Mesenchymal stem cell (in vitro differentiated cells and primary cell): ENCODE measurements around the gene CYFIP1.

Experiments used
- DNase-seq: peaks from one replicate; pipeline ENCODE4 v3.0.0-alpha.2; 2013
- H2AFZ ChIP-seq: one replicate; pipeline ENCODE4 v1.6.1; 2013; ENCODE audit warnings: low read depth, mild to moderate bottlenecking, control low read depth, inconsistent platforms, low read length, moderate library complexity
- H2AK5ac ChIP-seq: 2 replicates; pipeline ENCODE4 v1.6.1; 2013; ENCODE audit warnings: low read length, moderate library complexity, mild to moderate bottlenecking, inconsistent platforms; ENCODE audit not compliant: severe bottlenecking
- H2BK120ac ChIP-seq: one replicate; pipeline ENCODE4 v1.6.1; 2013; ENCODE audit warnings: low read depth, mild to moderate bottlenecking, inconsistent platforms, low read length, moderate library complexity
- H2BK12ac ChIP-seq, 2 experiments: one replicate each; pipeline ENCODE4 v1.6.1; 2013; ENCODE audit warnings: inconsistent platforms in 2 of 2, low read length in 2 of 2, mild to moderate bottlenecking in 2 of 2, moderate library complexity in 2 of 2, control low read depth in 1 of 2
- H2BK15ac ChIP-seq: one replicate; pipeline ENCODE4 v1.6.1; 2013; ENCODE audit warnings: mild to moderate bottlenecking, low read depth, inconsistent platforms; ENCODE audit not compliant: poor library complexity, severe bottlenecking
- H2BK5ac ChIP-seq: 2 replicates; pipeline ENCODE4 v1.6.1; 2013; ENCODE audit warnings: low read depth, mild to moderate bottlenecking, low read length, control low read depth, inconsistent platforms; ENCODE audit not compliant: poor library complexity, severe bottlenecking
- H3K14ac ChIP-seq, 2 experiments: one replicate each; pipeline ENCODE4 v1.6.1; 2013; ENCODE audit warnings: inconsistent platforms in 2 of 2, low read length in 2 of 2, control low read depth in 1 of 2, mild to moderate bottlenecking in 1 of 2, moderate library complexity in 1 of 2
- H3K18ac ChIP-seq, 2 experiments: one replicate each; pipeline ENCODE4 v1.6.1; 2013; ENCODE audit warnings: inconsistent platforms in 2 of 2, low read length in 2 of 2, control low read depth in 1 of 2, low read depth in 1 of 2, mild to moderate bottlenecking in 1 of 2
- H3K23ac ChIP-seq, 2 experiments: one replicate each; pipeline ENCODE4 v1.6.1; 2013; ENCODE audit warnings: inconsistent platforms in 2 of 2, low read length in 2 of 2, mild to moderate bottlenecking in 2 of 2, moderate library complexity in 2 of 2, control low read depth in 1 of 2
- H3K27ac ChIP-seq: 2 replicates; pipeline ENCODE4 v1.5.1; 2013; ENCODE audit warnings: mild to moderate bottlenecking, moderate library complexity, low read length, control low read depth, inconsistent platforms; ENCODE audit not compliant: poor library complexity, severe bottlenecking
- H3K27me3 ChIP-seq, 2 experiments: 2 replicates each; pipeline versions ENCODE4 v1.6.1 to v1.7.0; 2013; ENCODE audit warnings: low read length in 2 of 2, mild to moderate bottlenecking in 2 of 2, moderate library complexity in 2 of 2, control low read depth in 1 of 2, inconsistent platforms in 1 of 2; ENCODE audit not compliant: control insufficient read depth in 1 of 2, insufficient read depth in 1 of 2
- H3K36me3 ChIP-seq, 2 experiments: 2 replicates each; pipeline versions ENCODE4 v1.6.1 to v1.7.0; 2013; ENCODE audit warnings: low read length in 2 of 2, control low read depth in 1 of 2, inconsistent platforms in 1 of 2, low read depth in 1 of 2, mild to moderate bottlenecking in 1 of 2; ENCODE audit not compliant: insufficient read depth in 2 of 2, control insufficient read depth in 1 of 2
- H3K4ac ChIP-seq, 2 experiments: one replicate each; pipeline ENCODE4 v1.6.1; 2013; ENCODE audit warnings: inconsistent platforms in 2 of 2, low read length in 2 of 2, mild to moderate bottlenecking in 2 of 2, moderate library complexity in 2 of 2, control low read depth in 1 of 2, low read depth in 1 of 2
- H3K4me1 ChIP-seq: 2 replicates; pipeline ENCODE4 v1.6.1; 2013; ENCODE audit warnings: low read depth, low read length, control low read depth; ENCODE audit not compliant: control insufficient read depth, insufficient read depth
- H3K4me2 ChIP-seq: 2 replicates; pipeline ENCODE4 v1.6.1; 2013; ENCODE audit warnings: low read length, mild to moderate bottlenecking, inconsistent platforms; ENCODE audit not compliant: poor library complexity, severe bottlenecking
- H3K4me3 ChIP-seq, 2 experiments: 2 replicates each; pipeline versions ENCODE4 v1.5.1 to v1.7.0; 2013; ENCODE audit warnings: low read length in 2 of 2, mild to moderate bottlenecking in 2 of 2, control low read depth in 1 of 2, low read depth in 1 of 2; ENCODE audit not compliant: insufficient read depth in 1 of 2
- H3K79me1 ChIP-seq: replicated peaks from 2 replicates; pipeline ENCODE4 v1.6.1; 2013; ENCODE audit warnings: mild to moderate bottlenecking, control low read depth, low read length, inconsistent platforms; ENCODE audit not compliant: poor library complexity, severe bottlenecking
- H3K9ac ChIP-seq: 2 replicates; pipeline ENCODE4 v1.7.0; 2013; ENCODE audit warnings: mild to moderate bottlenecking, low read length, moderate library complexity
- H3K9me3 ChIP-seq: 2 replicates; pipeline ENCODE4 v1.7.0; 2013; ENCODE audit warnings: mild to moderate bottlenecking, low read length; ENCODE audit not compliant: control insufficient read depth
- H4K8ac ChIP-seq: one replicate; pipeline ENCODE4 v1.6.1; 2013; ENCODE audit warnings: inconsistent platforms, mild to moderate bottlenecking, low read length, moderate library complexity
- H4K91ac ChIP-seq: one replicate; pipeline ENCODE4 v1.6.1; 2013; ENCODE audit warnings: mild to moderate bottlenecking, low read length, inconsistent platforms
- WGBS: methylation state at CpG from one replicate; pipeline ENCODE4 v1.1.7; 2013; ENCODE audit warnings: mixed read lengths; 5-methylcytosine and 5-hydroxymethylcytosine counted together

Gene CYFIP1

DNA sequence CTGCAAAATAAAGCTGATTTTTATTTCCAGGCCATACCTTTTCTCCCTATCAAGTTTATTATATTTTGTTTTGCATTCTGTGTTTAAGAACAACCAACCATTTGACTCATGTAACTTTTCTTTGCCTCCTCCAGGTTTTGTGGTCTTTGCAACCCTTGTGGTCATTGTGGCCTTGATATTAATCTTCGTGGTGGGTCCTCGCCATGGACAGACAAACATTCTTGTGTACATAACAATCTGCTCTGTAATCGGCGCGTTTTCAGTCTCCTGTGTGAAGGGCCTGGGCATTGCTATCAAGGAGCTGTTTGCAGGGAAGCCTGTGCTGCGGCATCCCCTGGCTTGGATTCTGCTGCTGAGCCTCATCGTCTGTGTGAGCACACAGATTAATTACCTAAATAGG, 114.1 kb downstream of the CYFIP1 start:
- Histone ChIP-seq H2BK5ac (no peak overlapping the region), H3K27me3 (no peaks in the 10 kb centered on the region), H3K4me1 (no peaks in the 10 kb centered on the region), H3K79me1 (peaks cover 28% of the 10 kb centered on the region), H2BK15ac (no peak overlapping the region), H3K18ac (no peak overlapping the region), H2AK5ac (no peak overlapping the region), H3K27ac (no peak overlapping the region), H4K91ac (no peak overlapping the region), H2AFZ (no peak overlapping the region), H3K36me3 (peaks cover 36 to 92% of the 10 kb centered on the region in 2 experiments), H3K9ac (no peak overlapping the region), H3K4ac (no peak overlapping the region), H3K23ac (no peak overlapping the region), H3K14ac (no peak overlapping the region), H2BK120ac (no peak overlapping the region), H2BK12ac (no peak overlapping the region), H3K4me2 (no peak overlapping the region), H4K8ac (no peak overlapping the region), H3K4me3 (no peak overlapping the region), H3K9me3 (no peaks in the 10 kb centered on the region)
- WGBS: 86% methylated on average over 7 of the region's 7 CpGs
- peak; percentile 45 for DNase-seq

DNA sequence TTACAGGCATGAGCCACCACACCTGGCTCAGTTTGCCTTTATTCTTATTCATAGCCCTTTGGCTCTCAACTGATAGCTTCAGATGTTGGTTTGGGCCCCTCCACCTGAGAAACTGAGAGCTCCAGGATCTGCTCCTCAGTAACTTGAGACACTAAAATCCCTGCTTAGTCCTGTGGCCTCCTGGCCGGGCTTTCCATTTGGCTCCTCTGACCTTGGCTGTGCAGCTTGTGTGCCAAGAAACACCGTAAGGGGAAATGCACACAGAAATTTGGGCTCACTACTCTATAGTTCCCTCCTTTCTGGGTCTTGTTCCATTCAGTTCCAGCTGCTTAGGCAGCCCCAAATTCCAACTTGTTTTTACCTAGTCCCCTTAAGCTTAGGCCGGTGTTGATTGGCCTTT, 116.8 kb downstream of the CYFIP1 start:
- H3K18ac ChIP-seq: no peak overlapping the region
- H4K91ac ChIP-seq: no peak overlapping the region
- no peak overlapping the region for H2BK12ac ChIP-seq
- no peak overlapping the region for H3K4ac ChIP-seq
- H2AFZ ChIP-seq: no peak overlapping the region
- no peak overlapping the region for H2BK120ac ChIP-seq
- DNase-seq: no peak
- H4K8ac ChIP-seq: no peak overlapping the region
- peak overlapping the region; percentile 3 for H3K27ac ChIP-seq
- no peak overlapping the region for H3K4me2 ChIP-seq
- peaks cover 27 to 86% of the 10 kb centered on the region in 2 experiments for H3K36me3 ChIP-seq
- peaks cover 17% of the 10 kb centered on the region for H3K79me1 ChIP-seq
- H3K9ac ChIP-seq: no peak overlapping the region
- no peaks in the 10 kb centered on the region for H3K4me1 ChIP-seq
- no peak overlapping the region for H3K14ac ChIP-seq
- no peaks in the 10 kb centered on the region for H3K9me3 ChIP-seq
- 97% methylated on average over 3 of the region's 3 CpGs for WGBS
- H3K27me3 ChIP-seq: no peaks in the 10 kb centered on the region
- H3K23ac ChIP-seq: no peak overlapping the region
- H2BK15ac ChIP-seq: no peak overlapping the region
- no peak overlapping the region for H2BK5ac ChIP-seq
- H2AK5ac ChIP-seq: no peak overlapping the region
- H3K4me3 ChIP-seq: no peak overlapping the region

DNA sequence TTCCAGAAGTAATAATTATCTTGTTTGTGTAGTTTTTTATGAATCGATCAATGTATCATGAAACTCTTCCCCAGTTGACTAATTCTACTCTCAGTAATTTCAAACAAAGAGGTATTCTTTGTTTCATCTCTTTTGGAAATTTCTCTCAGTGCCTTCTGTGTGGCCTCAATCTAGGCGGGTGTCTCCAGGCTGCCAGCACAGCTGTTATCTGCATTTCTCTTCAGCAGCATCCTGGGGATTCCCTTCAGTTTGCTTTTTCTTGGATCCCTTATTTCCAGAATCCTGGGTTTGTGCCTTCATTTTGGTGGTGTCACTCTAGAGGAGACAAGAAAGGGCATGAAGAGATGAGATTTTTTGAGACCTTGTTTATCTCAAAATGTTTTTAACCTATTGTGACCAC, 119.0 kb downstream of the CYFIP1 start:
- WGBS: 98% methylated on average over 2 of the region's 2 CpGs
- no peak overlapping the region for H4K8ac ChIP-seq
- H3K36me3 ChIP-seq: peaks cover 21 to 72% of the 10 kb centered on the region in 2 experiments
- H3K9me3 ChIP-seq: no peaks in the 10 kb centered on the region
- no peak overlapping the region for H2AFZ ChIP-seq
- no peak overlapping the region for H3K27ac ChIP-seq
- DNase-seq: no peak
- no peak overlapping the region for H3K18ac ChIP-seq
- no peaks in the 10 kb centered on the region for H3K4me1 ChIP-seq
- no peak overlapping the region for H3K14ac ChIP-seq
- H4K91ac ChIP-seq: no peak overlapping the region
- H2BK12ac ChIP-seq: no peak overlapping the region
- no peak overlapping the region for H2BK15ac ChIP-seq
- no peak overlapping the region for H3K4me3 ChIP-seq
- no peak overlapping the region for H3K4me2 ChIP-seq
- no peak overlapping the region for H2BK5ac ChIP-seq
- H3K27me3 ChIP-seq: no peaks in the 10 kb centered on the region
- H3K79me1 ChIP-seq: peaks cover 21% of the 10 kb centered on the region
- H3K4ac ChIP-seq: no peak overlapping the region
- no peak overlapping the region for H3K9ac ChIP-seq
- no peak overlapping the region for H2AK5ac ChIP-seq
- no peak overlapping the region for H2BK120ac ChIP-seq
- H3K23ac ChIP-seq: no peak overlapping the region

DNA sequence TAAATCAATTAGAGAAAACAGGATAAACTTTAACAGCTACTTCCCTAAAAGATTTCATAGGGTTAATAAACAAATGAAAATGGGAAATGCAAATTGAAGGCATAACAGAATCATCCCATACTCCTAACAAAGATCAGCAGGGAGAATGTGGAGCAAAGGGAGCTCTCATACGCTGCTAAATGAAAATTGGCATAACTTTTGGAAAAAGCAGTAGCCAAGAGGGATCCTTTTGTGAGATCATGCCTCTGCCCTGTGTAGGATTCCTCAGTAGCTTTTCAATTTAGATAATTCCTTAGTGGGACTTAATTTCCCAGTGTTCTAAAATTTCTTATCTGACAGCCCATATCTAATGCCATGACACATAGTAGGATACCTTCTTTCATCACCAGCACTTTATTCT, 123.5 kb downstream of the CYFIP1 start:
- H3K27ac ChIP-seq: no peak overlapping the region

More for the DNA sequence above, 123.5 kb downstream of the CYFIP1 start:
- no peaks in the 10 kb centered on the region for H3K4me1 ChIP-seq
- peaks cover 26 to 67% of the 10 kb centered on the region in 2 experiments for H3K36me3 ChIP-seq
- no peak overlapping the region for H2BK15ac ChIP-seq
- no peak overlapping the region for H2AK5ac ChIP-seq
- H2BK120ac ChIP-seq: no peak overlapping the region
- no peak overlapping the region for H3K23ac ChIP-seq
- H2BK12ac ChIP-seq: no peak overlapping the region
- H3K4me3 ChIP-seq: no peak overlapping the region
- no peaks in the 10 kb centered on the region for H3K27me3 ChIP-seq
- H3K18ac ChIP-seq: no peak overlapping the region
- H4K91ac ChIP-seq: no peak overlapping the region
- H3K14ac ChIP-seq: no peak overlapping the region
- peaks cover 16% of the 10 kb centered on the region for H3K79me1 ChIP-seq
- no peaks in the 10 kb centered on the region for H3K9me3 ChIP-seq
- no peak overlapping the region for H3K9ac ChIP-seq
- no peak overlapping the region for H3K4me2 ChIP-seq
- H2BK5ac ChIP-seq: no peak overlapping the region
- no peak overlapping the region for H2AFZ ChIP-seq
- WGBS: 100% methylated on average over 1 of the region's 1 CpG
- H4K8ac ChIP-seq: no peak overlapping the region
- H3K4ac ChIP-seq: no peak overlapping the region
- no peak for DNase-seq
